HCT116 (cell line): ENCODE results near the gene NCOR1. TPM values are rescaled to one million over a fixed set of nuclear protein-coding genes. Genes with fewer than 3 reads are reported as not detected.

ENCODE experiments used
- ATAC-seq: fragments of 200-7000 bp; cut with Tn5 transposase; 2 replicates; pipeline ENCODE4 v1.9.1; 2020; ENCODE audit warnings: mild to moderate bottlenecking, moderate library complexity
- BruUV-seq: library from RNA; stranded (reverse); fragments of 400-500 nt; replicated peaks from 2 replicates; lab custom pipeline; 2021; lab: Mats Ljungman, UMichigan
- CTCF ChIA-PET: fragments of 300-600 bp; sonication (Branson Sonifier 250); formaldehyde crosslinking; loops from one replicate; lab custom pipeline; 2021; ENCODE audit warnings: antibody characterized with exemption; lab: Charles Lee
- POLR2A ChIA-PET: fragments of 300-600, 350-600 bp; sonication (Branson Sonifier 250); formaldehyde crosslinking; loops from one replicate; lab custom pipeline; 2021; ENCODE audit warnings: antibody characterized with exemption; lab: Charles Lee
- RAD21 ChIA-PET, 2 experiments: fragments of 300-600 bp; sonication (Branson Sonifier 250); formaldehyde crosslinking; loops; one replicate each; lab custom pipeline; 2023; ENCODE audit warnings: low total read pairs in 2 of 2; ENCODE audit not compliant: uncharacterized antibody in 2 of 2, unreplicated experiment in 2 of 2, low non-redundant PET in 1 of 2; lab: Charles Lee
- DNase-seq: peaks from one replicate; pipeline ENCODE4 v3.0.0-alpha.2; 2010; ENCODE audit warnings: low read depth, low spot score
- H2AFZ ChIP-seq: fragments of 200-600 bp; shearing (Covaris generic), sonication (generic); 2 replicates; pipeline ENCODE4 v1.6.1; 2017; ENCODE audit warnings: low read depth, mixed run types, mixed read lengths, antibody characterized with exemption, low read length; ENCODE audit not compliant: poor library complexity, severe bottlenecking
- H3K27ac ChIP-seq: 2 replicates; pipeline ENCODE4 v1.5.1; 2012; ENCODE audit warnings: low read depth, low read length
- H3K27me3 ChIP-seq: fragments of 200-600 bp; sonication (generic); 2 replicates; pipeline ENCODE4 v1.6.1; 2016; ENCODE audit warnings: mixed run types, low read length, mixed read lengths; ENCODE audit not compliant: insufficient read depth
- H3K36me3 ChIP-seq, 2 experiments: fragments of 200-500 bp in 1 of 2; fragments of 200-600 bp in 1 of 2; sonication (Bioruptor generic) in 1 of 2; sonication (generic) in 1 of 2; 2 replicates each; pipeline versions ENCODE4 v1.5.1 to v1.6.1; 2014 to 2016; ENCODE audit warnings: low read length in 2 of 2, inconsistent platforms in 1 of 2, mixed read lengths in 1 of 2, mixed run types in 1 of 2; ENCODE audit not compliant: insufficient read depth in 2 of 2, control insufficient read depth in 1 of 2
- H3K4me1 ChIP-seq, 2 experiments: fragments of 200-600 bp in 1 of 2; sonication (generic) in 1 of 2; 2 replicates each; pipeline versions ENCODE4 v1.5.1 to v1.6.1; 2012 to 2017; ENCODE audit warnings: low read length in 2 of 2, inconsistent platforms in 1 of 2, mild to moderate bottlenecking in 1 of 2, mixed read lengths in 1 of 2, mixed run types in 1 of 2, moderate library complexity in 1 of 2; ENCODE audit not compliant: insufficient read depth in 2 of 2, control insufficient read depth in 1 of 2
- H3K4me2 ChIP-seq: fragments of 200-600 bp; sonication (generic); 2 replicates; pipeline ENCODE4 v1.6.1; 2017; ENCODE audit warnings: mixed run types, low read length, mixed read lengths
- H3K4me3 ChIP-seq, 2 experiments: fragments of 200-600 bp in 1 of 2; sonication (generic) in 1 of 2; replicated peaks in 1 of 2; 2 replicates each; pipeline ENCODE4 v1.5.1; 2011 to 2016; ENCODE audit warnings: low read length in 2 of 2, control low read depth in 1 of 2, low read depth in 1 of 2, mild to moderate bottlenecking in 1 of 2, mixed read lengths in 1 of 2, mixed run types in 1 of 2
- H3K79me2 ChIP-seq: fragments of 200-600 bp; sonication (generic); 2 replicates; pipeline ENCODE4 v1.6.1; 2017; ENCODE audit warnings: mild to moderate bottlenecking, mixed run types, low read length, moderate library complexity, mixed read lengths; ENCODE audit not compliant: insufficient read depth
- H3K9ac ChIP-seq: fragments of 200-600 bp; sonication (generic); 2 replicates; pipeline ENCODE4 v1.6.1; 2016; ENCODE audit warnings: low read length, mixed read lengths
- H3K9me2 ChIP-seq: fragments of 200-600 bp; sonication (generic), shearing (Covaris generic); 2 replicates; pipeline ENCODE4 v1.6.1; 2017; ENCODE audit warnings: mixed run types, mild to moderate bottlenecking, moderate library complexity; ENCODE audit not compliant: insufficient read depth
- H3K9me3 ChIP-seq, 2 experiments: fragments of 200-500 bp in 1 of 2; fragments of 200-600 bp in 1 of 2; sonication (Bioruptor generic) in 1 of 2; sonication (generic) in 1 of 2; 2 replicates each; pipeline ENCODE4 v1.6.1; 2014 to 2017; ENCODE audit warnings: low read length in 2 of 2, mixed read lengths in 2 of 2, inconsistent platforms in 1 of 2, low read depth in 1 of 2, mild to moderate bottlenecking in 1 of 2, mixed run types in 1 of 2, moderate library complexity in 1 of 2; ENCODE audit not compliant: control insufficient read depth in 1 of 2, insufficient read depth in 1 of 2
- H4K20me1 ChIP-seq: fragments of 200-600 bp; sonication (generic), shearing (Covaris generic); 2 replicates; pipeline ENCODE4 v1.6.1; 2017; ENCODE audit warnings: mixed run types, mild to moderate bottlenecking, moderate library complexity; ENCODE audit not compliant: insufficient read depth
- CBX3 ChIP-seq: IDR thresholded peaks from 2 replicates; pipeline ENCODE4 v1.6.1; 2012; ENCODE audit warnings: low read depth
- CEBPB ChIP-seq: IDR thresholded peaks from 2 replicates; pipeline ENCODE4 v1.6.1; 2012; ENCODE audit warnings: low read depth
- EGR1 ChIP-seq: IDR thresholded peaks from 2 replicates; pipeline ENCODE4 v1.6.1; 2012; ENCODE audit warnings: low read depth
- EZH2 ChIP-seq: fragments of 200-600 bp; sonication (generic); IDR thresholded peaks from 2 replicates; pipeline ENCODE4 v1.6.1; 2017; ENCODE audit warnings: antibody characterized with exemption, mixed run types
- EZH2phosphoT487 ChIP-seq: fragments of 200-600 bp; IDR thresholded peaks from 2 replicates; pipeline ENCODE4 v1.6.1; 2018; ENCODE audit warnings: antibody characterized with exemption, borderline replicate concordance
- JUND ChIP-seq: IDR thresholded peaks from 2 replicates; pipeline ENCODE4 v1.6.1; 2012
- POLR2A ChIP-seq: IDR thresholded peaks from 2 replicates; pipeline ENCODE4 v1.7.0; 2011; ENCODE audit warnings: borderline replicate concordance; ENCODE audit not compliant: insufficient read depth, insufficient read length; ENCODE audit errors: extremely low read depth
- RAD21 ChIP-seq: IDR thresholded peaks from 2 replicates; pipeline ENCODE4 v1.6.1; 2012; ENCODE audit warnings: low read depth, mild to moderate bottlenecking
- SIN3A ChIP-seq: IDR thresholded peaks from 2 replicates; pipeline ENCODE4 v1.6.1; 2012; ENCODE audit warnings: low read depth
- SP1 ChIP-seq: IDR thresholded peaks from 2 replicates; pipeline ENCODE4 v1.6.1; 2012; ENCODE audit warnings: low read depth
- SRF ChIP-seq: IDR thresholded peaks from 2 replicates; pipeline ENCODE4 v1.6.1; 2012; ENCODE audit warnings: low read depth
- TCF7L2 ChIP-seq: IDR thresholded peaks from 2 replicates; pipeline ENCODE4 v1.7.0; 2011; ENCODE audit warnings: borderline replicate concordance, inconsistent platforms; ENCODE audit not compliant: insufficient read depth, insufficient read length; ENCODE audit errors: extremely low read depth
- YY1 ChIP-seq: IDR thresholded peaks from 2 replicates; pipeline ENCODE4 v1.6.1; 2011; ENCODE audit warnings: low read length, low read depth, moderate library complexity, mild to moderate bottlenecking; ENCODE audit not compliant: insufficient replicate concordance; ENCODE audit errors: extremely low read depth
- ZNF274 ChIP-seq: fragments of 200-500 bp; sonication (Bioruptor generic); IDR thresholded peaks from 2 replicates; pipeline ENCODE4 v1.6.1; 2014; ENCODE audit warnings: mild to moderate bottlenecking, low read depth, low read length, inconsistent platforms
- intact Hi-C: fragments of 100-400 bp; cut with micrococcal nuclease; formaldehyde crosslinking; loops from 2 replicates; pipeline ENCODE4 v1.10.0; 2022
- total RNA-seq: library from RNA; stranded (reverse); gene quantifications from one replicate; pipeline ENCODE4 v1.2.1, GENCODE V29; 2021; ENCODE audit not compliant: unreplicated experiment
- TF ChIP-seq, protein P1 (sequence below): IDR thresholded peaks from 2 replicates; pipeline ENCODE4 v1.6.1; 2012; ENCODE audit warnings: low read depth
- TF ChIP-seq, protein P2 (sequence below): IDR thresholded peaks from 2 replicates; pipeline ENCODE4 v1.6.1; 2011; ENCODE audit warnings: mild to moderate bottlenecking, low read length, moderate library complexity; ENCODE audit not compliant: insufficient replicate concordance; ENCODE audit errors: extremely low read depth
- TF ChIP-seq, protein P3 (sequence below): IDR thresholded peaks from 2 replicates; pipeline ENCODE4 v1.6.1; 2012

The NCOR1 gene
- total RNA-seq, 1 experiment from 2014 or later = 43.7 TPM

DNA sequence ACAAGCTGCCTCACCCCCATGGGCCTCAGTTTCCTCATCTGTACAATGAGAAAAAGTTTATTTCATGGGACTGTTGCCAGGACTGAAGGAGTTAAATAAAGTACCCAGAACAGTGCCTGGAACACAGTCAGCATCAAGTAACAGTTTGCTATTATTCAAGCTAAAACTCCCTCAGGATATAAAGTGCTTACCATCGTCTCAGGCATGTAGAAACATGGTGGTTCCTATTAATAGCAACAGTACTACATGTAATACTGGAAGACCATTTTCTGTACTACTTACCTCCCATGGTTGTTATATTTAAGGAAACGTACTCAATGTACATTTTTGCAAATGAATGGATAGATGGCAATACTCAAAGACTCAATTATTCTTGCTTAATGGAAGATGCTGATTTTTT, 93.4 kb downstream of the NCOR1 start:
- TF ChIP-seq EZH2 = no peak
- TF ChIP-seq TCF7L2 = no peak
- no peak for TF ChIP-seq EGR1
- POLR2A ChIA-PET = no interaction called here
- no peaks in the 10 kb centered on the region for H4K20me1 ChIP-seq
- intact Hi-C loops = no loop called here
- H3K4me3 ChIP-seq = no peak overlapping the region
- H3K4me1 ChIP-seq = no peaks in the 10 kb centered on the region
- RAD21 ChIA-PET = no interaction called here
- no peak overlapping the region for H3K4me2 ChIP-seq
- DNase-seq (no peak), ATAC-seq (no peak)
- no TSS peak for BruUV-seq
- peaks cover 14 to 26% of the 10 kb centered on the region in 2 experiments; a peak in 3 of 4 replicates for H3K36me3 ChIP-seq
- no peak overlapping the region for H2AFZ ChIP-seq
- peaks cover 6% of the 10 kb centered on the region; the same call in 1 of the 2 replicates for H3K79me2 ChIP-seq
- H3K9me3 ChIP-seq = no peaks in the 10 kb centered on the region
- CTCF ChIA-PET = no interaction called here
- H3K27ac ChIP-seq = no peak overlapping the region
- H3K27me3 ChIP-seq = no peaks in the 10 kb centered on the region
- no peak overlapping the region for H3K9ac ChIP-seq
- H3K9me2 ChIP-seq = no peaks in the 10 kb centered on the region

DNA sequence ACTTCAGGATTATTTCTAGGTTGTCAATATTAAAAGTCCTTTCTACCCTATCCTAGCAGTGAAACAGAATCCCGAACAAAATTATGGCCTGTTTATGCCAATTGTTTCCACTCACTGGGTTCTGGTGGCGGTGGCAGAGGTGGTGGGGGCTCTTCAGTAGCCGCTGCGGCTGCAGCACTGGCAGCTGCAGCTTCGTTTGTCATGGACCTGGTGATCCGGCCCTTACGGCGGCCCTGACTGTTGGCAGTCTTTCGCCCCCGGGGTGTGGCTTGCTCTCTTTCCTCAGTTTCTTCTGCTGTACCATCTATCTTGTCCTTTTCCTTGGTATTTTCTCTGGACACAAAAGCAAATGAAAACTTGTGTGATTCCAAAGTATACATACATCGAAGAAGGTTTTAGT, 94.4 kb downstream of the NCOR1 start:
- Histone ChIP-seq H3K4me1 (no peaks in the 10 kb centered on the region), H4K20me1 (no peaks in the 10 kb centered on the region), H3K9me3 (no peaks in the 10 kb centered on the region), H2AFZ (no peak overlapping the region), H3K9ac (no peak overlapping the region), H3K27ac (no peak overlapping the region), H3K36me3 (peaks cover 17 to 26% of the 10 kb centered on the region in 2 experiments; a peak in 3 of 4 replicates), H3K4me2 (no peak overlapping the region), H3K27me3 (no peaks in the 10 kb centered on the region), H3K79me2 (peaks cover 6% of the 10 kb centered on the region; the same call in 1 of the 2 replicates), H3K4me3 (no peak overlapping the region), H3K9me2 (no peaks in the 10 kb centered on the region)
- POLR2A ChIA-PET = no interaction called here
- RAD21 ChIA-PET = no interaction called here
- CTCF ChIA-PET = no interaction called here
- no peak for ATAC-seq
- BruUV-seq = no TSS peak
- intact Hi-C loops = no loop called here
- DNase-seq = no peak
- TF ChIP-seq YY1 (no peak), SP1 (no peak), JUND (no peak), ZNF274 (no peak), RAD21 (no peak), CEBPB (no peak), EZH2 (no peak), SRF (no peak), POLR2A (no peak), EZH2phosphoT487 (no peak), CBX3 (no peak), EGR1 (no peak), SIN3A (no peak)
- TF ChIP-seq, protein P1, sequence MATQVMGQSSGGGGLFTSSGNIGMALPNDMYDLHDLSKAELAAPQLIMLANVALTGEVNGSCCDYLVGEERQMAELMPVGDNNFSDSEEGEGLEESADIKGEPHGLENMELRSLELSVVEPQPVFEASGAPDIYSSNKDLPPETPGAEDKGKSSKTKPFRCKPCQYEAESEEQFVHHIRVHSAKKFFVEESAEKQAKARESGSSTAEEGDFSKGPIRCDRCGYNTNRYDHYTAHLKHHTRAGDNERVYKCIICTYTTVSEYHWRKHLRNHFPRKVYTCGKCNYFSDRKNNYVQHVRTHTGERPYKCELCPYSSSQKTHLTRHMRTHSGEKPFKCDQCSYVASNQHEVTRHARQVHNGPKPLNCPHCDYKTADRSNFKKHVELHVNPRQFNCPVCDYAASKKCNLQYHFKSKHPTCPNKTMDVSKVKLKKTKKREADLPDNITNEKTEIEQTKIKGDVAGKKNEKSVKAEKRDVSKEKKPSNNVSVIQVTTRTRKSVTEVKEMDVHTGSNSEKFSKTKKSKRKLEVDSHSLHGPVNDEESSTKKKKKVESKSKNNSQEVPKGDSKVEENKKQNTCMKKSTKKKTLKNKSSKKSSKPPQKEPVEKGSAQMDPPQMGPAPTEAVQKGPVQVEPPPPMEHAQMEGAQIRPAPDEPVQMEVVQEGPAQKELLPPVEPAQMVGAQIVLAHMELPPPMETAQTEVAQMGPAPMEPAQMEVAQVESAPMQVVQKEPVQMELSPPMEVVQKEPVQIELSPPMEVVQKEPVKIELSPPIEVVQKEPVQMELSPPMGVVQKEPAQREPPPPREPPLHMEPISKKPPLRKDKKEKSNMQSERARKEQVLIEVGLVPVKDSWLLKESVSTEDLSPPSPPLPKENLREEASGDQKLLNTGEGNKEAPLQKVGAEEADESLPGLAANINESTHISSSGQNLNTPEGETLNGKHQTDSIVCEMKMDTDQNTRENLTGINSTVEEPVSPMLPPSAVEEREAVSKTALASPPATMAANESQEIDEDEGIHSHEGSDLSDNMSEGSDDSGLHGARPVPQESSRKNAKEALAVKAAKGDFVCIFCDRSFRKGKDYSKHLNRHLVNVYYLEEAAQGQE = no peak
- TF ChIP-seq, protein P2, sequence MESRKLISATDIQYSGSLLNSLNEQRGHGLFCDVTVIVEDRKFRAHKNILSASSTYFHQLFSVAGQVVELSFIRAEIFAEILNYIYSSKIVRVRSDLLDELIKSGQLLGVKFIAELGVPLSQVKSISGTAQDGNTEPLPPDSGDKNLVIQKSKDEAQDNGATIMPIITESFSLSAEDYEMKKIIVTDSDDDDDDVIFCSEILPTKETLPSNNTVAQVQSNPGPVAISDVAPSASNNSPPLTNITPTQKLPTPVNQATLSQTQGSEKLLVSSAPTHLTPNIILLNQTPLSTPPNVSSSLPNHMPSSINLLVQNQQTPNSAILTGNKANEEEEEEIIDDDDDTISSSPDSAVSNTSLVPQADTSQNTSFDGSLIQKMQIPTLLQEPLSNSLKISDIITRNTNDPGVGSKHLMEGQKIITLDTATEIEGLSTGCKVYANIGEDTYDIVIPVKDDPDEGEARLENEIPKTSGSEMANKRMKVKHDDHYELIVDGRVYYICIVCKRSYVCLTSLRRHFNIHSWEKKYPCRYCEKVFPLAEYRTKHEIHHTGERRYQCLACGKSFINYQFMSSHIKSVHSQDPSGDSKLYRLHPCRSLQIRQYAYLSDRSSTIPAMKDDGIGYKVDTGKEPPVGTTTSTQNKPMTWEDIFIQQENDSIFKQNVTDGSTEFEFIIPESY = no peak
- TF ChIP-seq, protein P3, sequence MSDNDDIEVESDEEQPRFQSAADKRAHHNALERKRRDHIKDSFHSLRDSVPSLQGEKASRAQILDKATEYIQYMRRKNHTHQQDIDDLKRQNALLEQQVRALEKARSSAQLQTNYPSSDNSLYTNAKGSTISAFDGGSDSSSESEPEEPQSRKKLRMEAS = no peak
